IMR-90 (cell line): ENCODE data around the gene AGBL5.

Experiments
- CHD1 ChIP-seq: IDR thresholded peaks from 2 replicates; pipeline ENCODE4 v1.6.1; 2012; ENCODE audit warnings: low read depth, low read length, improper control_type of control experiment
- CTCF ChIP-seq: conservative IDR thresholded peaks from 2 replicates; pipeline ENCODE4 v1.5.1; 2012; ENCODE audit warnings: mild to moderate bottlenecking, low read depth, low read length, improper control_type of control experiment
- MAFK ChIP-seq: IDR thresholded peaks from 2 replicates; pipeline ENCODE4 v1.6.1; 2012; ENCODE audit warnings: low read depth, low read length, improper control_type of control experiment
- POLR2A ChIP-seq: IDR thresholded peaks from 2 replicates; pipeline ENCODE4 v1.6.1; 2012; ENCODE audit warnings: mild to moderate bottlenecking, low read depth, low read length
- RCOR1 ChIP-seq: IDR thresholded peaks from 2 replicates; pipeline ENCODE4 v1.6.1; 2012; ENCODE audit warnings: mild to moderate bottlenecking, low read length, improper control_type of control experiment; ENCODE audit not compliant: insufficient replicate concordance
- RFX5 ChIP-seq: IDR thresholded peaks from 2 replicates; pipeline ENCODE4 v1.8.0; 2012; ENCODE audit warnings: low read depth, mild to moderate bottlenecking, low read length, moderate library complexity

DNA sequence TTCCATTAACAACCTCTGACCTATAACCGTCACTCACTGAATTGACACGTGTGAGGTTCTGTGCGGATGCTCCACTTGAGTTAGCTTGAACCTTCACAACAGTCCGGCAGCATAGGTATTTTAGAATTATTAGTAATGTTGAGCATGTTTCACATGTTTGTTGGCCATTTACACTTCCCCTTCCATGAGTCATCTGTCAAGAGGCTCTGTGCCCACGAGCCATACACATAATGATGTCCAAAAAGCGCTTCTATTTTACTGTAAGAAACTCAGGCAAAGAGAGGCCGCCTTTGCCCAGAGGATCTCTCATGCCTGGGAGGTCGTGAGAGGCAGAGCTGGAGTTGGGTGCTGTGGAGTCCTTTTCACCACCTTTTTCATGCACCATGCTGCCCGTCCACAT, 47.6 kb upstream of the AGBL5 start:
- TF ChIP-seq CTCF (no peak), POLR2A (no peak), MAFK (no peak), RCOR1 (no peak), RFX5 (no peak), CHD1 (no peak)
